ENCODE results near the gene DHRSX. TPM values are rescaled to one million over a fixed set of nuclear protein-coding genes. Genes with fewer than 3 reads are reported as not detected.

DHRSX gene, protein sequence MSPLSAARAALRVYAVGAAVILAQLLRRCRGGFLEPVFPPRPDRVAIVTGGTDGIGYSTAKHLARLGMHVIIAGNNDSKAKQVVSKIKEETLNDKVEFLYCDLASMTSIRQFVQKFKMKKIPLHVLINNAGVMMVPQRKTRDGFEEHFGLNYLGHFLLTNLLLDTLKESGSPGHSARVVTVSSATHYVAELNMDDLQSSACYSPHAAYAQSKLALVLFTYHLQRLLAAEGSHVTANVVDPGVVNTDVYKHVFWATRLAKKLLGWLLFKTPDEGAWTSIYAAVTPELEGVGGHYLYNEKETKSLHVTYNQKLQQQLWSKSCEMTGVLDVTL
- 10 to 100 TPM; 19.9 to 21.9 TPM for total RNA-seq

DNA sequence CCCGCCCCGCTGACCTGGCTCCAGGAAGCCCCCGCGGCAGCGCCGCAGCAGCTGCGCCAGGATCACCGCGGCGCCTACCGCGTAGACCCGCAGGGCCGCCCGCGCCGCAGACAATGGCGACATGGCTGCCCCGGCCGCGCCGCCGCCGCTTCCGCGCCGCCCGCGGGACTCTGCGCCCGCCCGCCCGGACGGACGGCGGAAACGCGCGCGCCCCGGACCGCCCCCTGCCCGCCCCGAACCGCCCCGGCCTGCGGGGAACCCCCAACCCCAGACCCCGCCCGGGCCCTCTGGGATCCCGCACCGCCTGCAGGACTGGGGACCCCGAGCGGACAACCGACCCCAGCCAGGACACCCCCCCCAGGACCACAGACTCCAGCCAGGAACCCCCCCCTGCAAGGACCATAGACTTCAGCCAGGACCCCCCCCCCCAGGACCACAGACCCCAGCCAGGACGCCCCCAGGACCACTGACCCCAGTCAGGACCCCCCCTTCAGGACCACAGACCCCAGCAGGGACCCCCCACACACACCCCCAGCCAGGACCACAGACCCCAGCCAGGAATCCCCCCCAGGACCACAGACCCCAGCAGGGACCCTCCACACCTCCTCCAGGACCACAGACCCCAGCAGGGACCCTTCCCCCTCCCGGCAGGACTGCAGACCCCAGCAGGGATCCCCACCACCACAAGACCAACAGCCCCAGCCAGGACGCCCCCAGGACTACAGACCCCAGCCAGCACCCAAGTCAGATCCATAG is at the start of gene DHRSX, which contains the start of gene ZBED1:
Gene DHRSX, minus strand, starts transcription at position 174 of the 756 bp plus-strand sequence. Its CDS starts 51 bp downstream, at position 123.
Gene ZBED1, minus strand, starts transcription at position 174 of the 756 bp plus-strand sequence. CDS start 10,257 bp downstream, outside the sequence.
- no peaks in the 10 kb centered on the region for H3K36me3 ChIP-seq
- peak within 1 kb of the TSS; percentile 81 to 93 for H3K4me3 ChIP-seq
- peak within 1 kb of the TSS; percentile 92 to 95 for H3K27ac ChIP-seq
- peaks cover 0 to 32% of the 10 kb centered on the region in 2 donors for H3K4me1 ChIP-seq
- H3K9me3 ChIP-seq, result no peaks in the 10 kb centered on the region
- TF ChIP-seq, protein P1, sequence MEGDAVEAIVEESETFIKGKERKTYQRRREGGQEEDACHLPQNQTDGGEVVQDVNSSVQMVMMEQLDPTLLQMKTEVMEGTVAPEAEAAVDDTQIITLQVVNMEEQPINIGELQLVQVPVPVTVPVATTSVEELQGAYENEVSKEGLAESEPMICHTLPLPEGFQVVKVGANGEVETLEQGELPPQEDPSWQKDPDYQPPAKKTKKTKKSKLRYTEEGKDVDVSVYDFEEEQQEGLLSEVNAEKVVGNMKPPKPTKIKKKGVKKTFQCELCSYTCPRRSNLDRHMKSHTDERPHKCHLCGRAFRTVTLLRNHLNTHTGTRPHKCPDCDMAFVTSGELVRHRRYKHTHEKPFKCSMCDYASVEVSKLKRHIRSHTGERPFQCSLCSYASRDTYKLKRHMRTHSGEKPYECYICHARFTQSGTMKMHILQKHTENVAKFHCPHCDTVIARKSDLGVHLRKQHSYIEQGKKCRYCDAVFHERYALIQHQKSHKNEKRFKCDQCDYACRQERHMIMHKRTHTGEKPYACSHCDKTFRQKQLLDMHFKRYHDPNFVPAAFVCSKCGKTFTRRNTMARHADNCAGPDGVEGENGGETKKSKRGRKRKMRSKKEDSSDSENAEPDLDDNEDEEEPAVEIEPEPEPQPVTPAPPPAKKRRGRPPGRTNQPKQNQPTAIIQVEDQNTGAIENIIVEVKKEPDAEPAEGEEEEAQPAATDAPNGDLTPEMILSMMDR (IDR thresholded peaks at IDR 0.05), result no peak
- H3K27me3 ChIP-seq, result no peaks in the 10 kb centered on the region
- no peak for DNase-seq (ENCODE audit: low spot score)

DNA sequence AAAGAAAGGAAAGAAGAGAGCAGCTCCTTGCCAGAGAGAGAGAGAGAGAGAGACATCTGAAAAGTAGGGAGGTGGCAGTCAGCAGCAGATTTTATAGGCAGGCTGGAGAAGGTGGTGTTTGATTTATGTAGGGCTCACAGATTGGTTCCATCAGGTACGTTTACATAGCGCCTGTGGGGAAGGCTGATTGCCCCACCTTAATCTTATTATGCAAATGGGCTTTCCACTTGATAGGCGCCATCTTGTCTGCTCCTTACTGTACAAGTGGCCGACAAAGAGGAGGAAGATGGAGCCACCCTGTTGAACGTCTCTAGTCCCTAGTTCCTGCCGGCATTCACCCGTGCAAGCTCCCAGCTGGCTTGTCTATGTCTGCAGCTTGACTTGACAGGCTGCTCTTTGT is 49.1 kb upstream of the DHRSX start:
- no peaks in the 10 kb centered on the region for H3K27me3 ChIP-seq
- no peaks in the 10 kb centered on the region for H3K4me1 ChIP-seq
- H3K9me3 ChIP-seq, result no peaks in the 10 kb centered on the region
- TF ChIP-seq, protein P1 (IDR thresholded peaks at IDR 0.05), result no peak
- H3K27ac ChIP-seq, result no peak overlapping the region
- DNase-seq (ENCODE audit: low spot score), result no peak
- H3K4me3 ChIP-seq, result no peak overlapping the region
- no peaks in the 10 kb centered on the region for H3K36me3 ChIP-seq

DNA sequence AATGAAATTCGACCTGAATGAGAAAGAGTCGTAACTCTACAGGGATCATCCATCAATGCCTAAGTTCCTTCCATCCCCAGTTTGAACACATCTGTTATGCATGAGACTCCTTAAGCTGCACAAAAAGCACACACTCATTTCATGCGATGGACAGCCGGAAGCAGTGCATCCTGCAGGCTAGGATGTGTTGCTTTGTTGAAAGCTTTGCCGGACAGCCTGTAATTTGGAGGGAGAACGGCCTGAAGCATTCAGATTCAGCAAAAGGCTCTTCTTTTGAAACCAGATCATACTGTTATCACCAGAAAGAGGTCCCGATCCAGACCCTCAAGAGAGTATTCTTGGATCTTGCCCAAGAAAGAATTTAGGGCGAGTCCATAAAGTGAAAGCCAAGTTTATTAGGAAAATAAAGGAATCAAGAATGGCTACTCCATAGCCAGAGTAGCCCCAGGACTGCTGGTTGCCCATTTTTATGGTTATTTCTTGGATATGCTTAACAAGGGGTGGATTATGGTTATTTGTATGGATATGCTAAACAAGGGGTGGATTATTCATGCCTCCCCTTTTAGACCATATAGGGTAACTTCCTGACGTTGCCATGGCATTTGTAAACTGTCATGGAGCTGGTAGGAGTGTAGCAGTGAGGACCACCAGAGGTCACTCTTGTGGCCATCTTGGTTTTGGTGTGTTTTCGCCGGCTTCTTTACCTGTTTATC is 48.1 kb upstream of the DHRSX start:
- Histone ChIP-seq H3K27ac (no peak overlapping the region), H3K4me1 (no peaks in the 10 kb centered on the region), H3K9me3 (no peaks in the 10 kb centered on the region), H3K4me3 (no peak overlapping the region), H3K27me3 (no peaks in the 10 kb centered on the region), H3K36me3 (no peaks in the 10 kb centered on the region)
- DNase-seq (ENCODE audit: low spot score), result no peak
- TF ChIP-seq, protein P1 (IDR thresholded peaks at IDR 0.05), result no peak

DNA sequence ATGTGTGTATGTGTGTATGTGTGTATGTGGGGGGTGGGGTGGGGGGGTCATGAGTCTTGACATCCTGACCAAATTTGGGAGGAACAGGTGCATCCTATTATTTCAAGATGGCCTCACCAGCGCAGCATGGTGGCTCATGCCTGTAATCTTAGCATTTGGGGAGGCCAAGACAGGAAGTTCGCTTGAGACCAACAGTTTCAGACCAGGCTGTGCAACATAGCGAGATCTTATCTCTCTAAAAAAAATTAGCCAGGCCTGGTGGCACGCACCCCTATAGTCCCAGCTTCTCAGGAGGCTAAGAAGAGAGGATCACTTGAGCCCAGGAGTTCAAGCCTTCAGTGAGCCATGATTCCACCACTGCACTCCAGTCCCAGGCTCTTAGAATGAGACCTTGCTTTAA is 47.0 kb upstream of the DHRSX start:
- H3K4me1 ChIP-seq, result no peaks in the 10 kb centered on the region
- DNase-seq (ENCODE audit: low spot score), result no peak
- H3K36me3 ChIP-seq, result no peaks in the 10 kb centered on the region
- TF ChIP-seq, protein P1 (IDR thresholded peaks at IDR 0.05), result no peak
- H3K27ac ChIP-seq, result no peak overlapping the region
- no peaks in the 10 kb centered on the region for H3K9me3 ChIP-seq
- H3K27me3 ChIP-seq, result no peaks in the 10 kb centered on the region
- H3K4me3 ChIP-seq, result no peak overlapping the region

DNA sequence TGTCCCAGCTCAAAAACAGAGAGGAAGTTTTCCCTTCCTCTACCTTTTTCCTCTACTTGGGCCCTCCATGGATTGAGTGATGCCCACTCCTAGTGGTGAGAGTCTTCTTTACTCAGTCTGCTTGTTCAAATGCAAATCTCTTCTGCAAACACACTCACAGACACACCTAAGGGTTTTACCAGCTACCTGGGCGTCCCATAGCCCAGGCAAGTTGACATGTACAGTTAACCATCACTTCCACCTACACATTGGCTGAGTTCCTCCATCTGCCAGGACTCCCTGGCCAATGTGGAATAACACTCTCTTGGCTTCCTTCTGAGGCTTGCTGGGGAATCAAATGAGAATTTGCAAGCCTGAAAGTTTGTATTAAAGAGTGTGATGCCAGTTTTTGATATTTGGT is 45.7 kb upstream of the DHRSX start:
- no peaks in the 10 kb centered on the region for H3K36me3 ChIP-seq
- no peak overlapping the region for H3K4me3 ChIP-seq
- no peaks in the 10 kb centered on the region for H3K27me3 ChIP-seq
- no peak overlapping the region for H3K27ac ChIP-seq
- no peaks in the 10 kb centered on the region for H3K9me3 ChIP-seq
- no peaks in the 10 kb centered on the region for H3K4me1 ChIP-seq
- no peak for DNase-seq (ENCODE audit: low spot score)
- TF ChIP-seq, protein P1 (IDR thresholded peaks at IDR 0.05), result no peak

All from right atrium auricular region (tissue), 2 donors.